IPS-NIHi11 (cell line): ENCODE measurements around the gene RPL21.
A peak's percentile ranks its signal among the peaks of the same experiment; 100 is the strongest.
"Not testable (repeated sequence)": the region's sequence is repeated elsewhere in the genome, so short reads cannot be mapped to it uniquely, and the experiment has no call there.

Experiments
- DNase-seq: peaks from one replicate; pipeline ENCODE4 v3.0.0; 2012; ENCODE audit warnings: mixed read lengths, low spot score

The RPL21 gene

GRCh38 chr13:27251166-27252091 lies at the start of gene RPL21:
TSS of gene RPL21 (plus strand) at chr13:27251558. CDS start at chr13:27253777, 2,219 bp downstream.
- peak; percentile 91 for DNase-seq

DNA sequence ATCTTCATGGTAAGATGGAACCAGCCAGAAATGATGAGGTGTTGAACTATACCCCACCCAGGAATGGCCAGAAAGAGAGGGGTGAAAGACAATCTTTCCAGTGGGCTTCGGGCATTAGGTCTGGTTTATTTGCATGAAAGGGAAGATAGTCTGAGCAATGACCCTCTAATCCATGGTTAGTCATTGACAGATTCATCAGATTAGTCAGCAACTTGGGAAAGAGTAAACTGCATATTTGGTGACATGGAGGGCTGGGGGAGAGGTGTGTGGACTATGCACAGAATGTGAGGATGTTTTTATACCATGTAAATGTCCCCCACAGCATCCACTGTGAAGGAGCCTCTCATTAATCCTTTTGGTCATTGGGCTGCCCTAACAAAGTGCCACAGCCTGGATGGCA lies 49.7 kb upstream of the RPL21 start:
- DNase-seq, result no peak

DNA sequence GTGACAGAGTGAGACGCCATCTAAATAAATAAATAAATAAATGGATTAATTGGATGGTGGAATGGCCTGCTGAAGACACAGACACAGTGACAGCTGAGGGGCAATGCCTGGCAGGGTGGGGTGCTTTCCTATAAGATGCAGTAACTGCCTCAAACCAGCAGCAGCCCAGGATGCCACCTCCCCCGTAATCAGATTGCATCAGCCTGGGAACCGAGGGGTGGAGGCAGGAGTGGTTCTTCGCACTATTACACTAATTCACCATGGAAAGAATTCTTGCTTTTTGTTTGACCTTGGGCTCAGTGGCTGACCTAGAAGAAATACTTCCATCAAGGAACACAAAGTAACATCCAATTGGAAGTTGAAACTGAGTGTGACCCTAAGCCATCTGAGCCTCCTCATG lies 48.2 kb upstream of the RPL21 start:
- DNase-seq, result no peak

- DNase-seq, result no peak
Measured at GRCh38 chr13:27203854-27204253, 47.5 kb upstream of the RPL21 start.

- DNase-seq, result no peak
Measured at GRCh38 chr13:27208514-27208913, 42.8 kb upstream of the RPL21 start.

DNA sequence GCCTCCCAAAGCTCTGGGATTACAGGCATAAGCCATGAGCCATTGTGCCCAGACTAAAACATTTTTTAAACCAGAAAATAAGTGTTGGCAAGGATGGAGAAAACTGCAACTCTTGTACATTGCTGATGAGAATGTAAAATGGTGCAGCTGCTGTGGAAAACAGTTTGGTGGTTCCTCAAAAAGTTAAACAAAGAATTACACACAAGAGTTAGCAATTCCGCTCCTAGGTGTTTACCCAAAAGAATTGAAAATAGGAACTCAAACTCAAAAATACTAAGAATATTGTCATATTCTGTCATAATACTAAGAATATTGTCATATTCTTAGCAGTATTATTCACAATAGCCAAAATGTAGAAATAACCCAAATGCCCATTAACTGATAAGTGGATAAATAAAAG lies 40.1 kb upstream of the RPL21 start:
- no peak for DNase-seq

GRCh38 chr13:27211771-27212364 lies 39.5 kb upstream of the RPL21 start:
- no peak for DNase-seq

GRCh38 chr13:27213386-27213785 lies 38.0 kb upstream of the RPL21 start:
- DNase-seq, result not testable (repeated sequence)

DNA sequence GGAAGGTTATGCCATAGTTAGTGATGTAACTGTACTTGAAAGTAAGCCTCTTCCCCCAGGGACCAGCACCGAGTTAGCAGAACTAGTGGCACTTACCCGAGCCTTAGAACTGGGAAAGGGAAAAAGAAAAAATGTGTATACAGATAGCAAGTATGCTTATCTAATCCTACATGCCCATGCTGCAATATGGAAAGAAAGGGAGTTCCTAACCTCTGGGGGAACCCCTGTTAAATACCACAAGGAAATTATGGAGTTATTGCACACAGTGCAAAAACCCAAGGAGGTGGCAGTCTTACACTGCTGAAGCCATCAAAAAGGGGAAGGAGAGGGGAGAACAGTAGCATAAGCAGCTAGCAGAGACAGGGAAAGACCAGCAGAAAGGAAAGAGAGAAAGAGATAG lies 33.6 kb upstream of the RPL21 start:
- DNase-seq, result not testable (repeated sequence)

- not testable (repeated sequence) for DNase-seq
Measured at GRCh38 chr13:27218861-27219260, 32.5 kb upstream of the RPL21 start.

GRCh38 chr13:27219611-27220010 lies 31.7 kb upstream of the RPL21 start:
- DNase-seq, result no peak

- DNase-seq, result not testable (repeated sequence)
Measured at GRCh38 chr13:27222100-27222499, 29.3 kb upstream of the RPL21 start.

GRCh38 chr13:27226991-27227390 lies 24.4 kb upstream of the RPL21 start:
- DNase-seq, result no peak

GRCh38 chr13:27228131-27228530 lies 23.2 kb upstream of the RPL21 start:
- no peak for DNase-seq

GRCh38 chr13:27229642-27230041 lies 21.7 kb upstream of the RPL21 start:
- DNase-seq, result no peak

DNA sequence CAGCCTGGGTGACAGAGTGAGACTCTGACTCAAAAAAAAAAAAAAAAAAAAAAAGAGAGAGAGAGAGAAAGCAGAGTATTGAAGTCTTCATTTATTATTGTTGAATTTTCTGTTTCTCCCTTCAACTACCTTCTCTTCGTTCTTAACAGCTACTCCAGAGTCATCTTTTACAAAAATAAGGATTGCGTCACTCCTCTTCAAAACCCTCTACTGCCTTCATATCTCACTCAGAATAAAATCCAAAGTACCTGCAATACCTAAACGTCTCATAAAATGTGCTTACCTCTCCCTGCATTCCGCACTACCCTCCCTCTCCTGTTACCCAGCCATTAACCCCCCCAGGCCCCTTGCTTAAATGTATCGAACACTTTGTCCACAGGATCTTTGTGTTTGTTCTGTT lies 17.4 kb upstream of the RPL21 start:
- DNase-seq, result no peak

DNA sequence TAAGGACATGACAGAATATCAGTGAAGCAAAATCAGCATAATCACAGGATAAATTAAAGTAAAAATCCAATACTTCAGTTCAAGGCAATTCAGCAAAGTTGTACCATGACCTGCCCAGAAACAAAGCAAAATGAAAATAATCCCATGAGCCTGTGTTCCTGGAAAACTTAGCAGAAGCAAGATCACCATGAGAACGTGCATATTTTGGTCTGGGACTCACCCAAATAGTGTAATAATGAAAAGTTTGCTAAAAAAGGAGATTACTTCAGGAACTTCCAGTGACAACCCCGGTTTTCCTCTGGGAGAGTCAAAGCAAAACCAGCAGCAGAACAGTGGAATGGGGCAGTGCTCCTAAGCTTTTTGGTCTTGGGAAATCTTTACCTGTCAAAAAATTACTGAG lies 14.9 kb upstream of the RPL21 start:
- no peak for DNase-seq

GRCh38 chr13:27242702-27243101 lies 8.7 kb upstream of the RPL21 start:
- DNase-seq, result no peak

GRCh38 chr13:27245610-27246009 lies 5.7 kb upstream of the RPL21 start:
- DNase-seq, result no peak

DNA sequence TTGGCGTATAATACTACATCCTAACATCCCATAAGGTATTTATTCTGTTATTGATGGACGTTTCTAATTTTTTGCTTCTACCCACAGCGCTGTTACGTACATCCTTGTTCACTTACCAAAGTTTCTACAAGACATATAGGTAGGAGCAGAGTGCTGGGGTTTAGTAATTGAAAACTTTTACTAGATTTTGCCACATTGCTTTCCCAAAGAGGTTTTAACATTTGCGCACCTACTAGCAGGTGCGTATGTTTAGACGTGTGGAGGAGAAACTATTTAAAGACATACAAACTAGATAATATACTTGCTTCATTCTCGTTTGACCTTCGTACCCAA lies 559 bp upstream of the RPL21 start:
- no peak for DNase-seq

DNA sequence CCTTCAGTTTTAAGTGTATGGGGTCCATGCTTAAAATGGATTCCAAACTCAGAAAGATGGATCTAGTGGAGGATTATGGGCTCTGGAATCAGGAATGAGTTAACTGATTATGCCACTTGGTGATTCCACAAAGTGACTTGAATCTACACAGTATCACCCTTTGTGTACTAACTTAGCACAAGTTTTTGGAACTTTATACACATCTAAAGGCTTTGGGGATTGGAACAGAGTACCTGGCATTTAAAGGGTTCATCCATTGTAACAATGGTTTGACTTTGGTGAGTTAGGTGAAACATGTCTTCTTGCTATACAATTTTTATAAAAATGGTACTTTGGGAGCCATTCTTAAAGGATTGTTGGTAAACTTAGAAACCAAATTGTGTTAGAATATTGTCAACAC lies 1.1 kb downstream of the RPL21 start:
- DNase-seq, result no peak

GRCh38 chr13:27257233-27257568 lies 5.8 kb downstream of the RPL21 start:
- DNase-seq, result no peak

GRCh38 chr13:27257648-27258253 lies 6.4 kb downstream of the RPL21 start:
- DNase-seq, result no peak
